ENCODE data around the gene SMARCAL1. TPM values are rescaled to one million over a fixed set of nuclear protein-coding genes. Genes with fewer than 3 reads are reported as not detected.

Gene SMARCAL1
- total RNA-seq, 1 donor from 2014 or later, result 135 TPM

GRCh38 chr2:216532562-216532961, 120.3 kb downstream of the SMARCAL1 start:
- no peak for TF ChIP-seq CTCF (IDR thresholded peaks at IDR 0.05; ENCODE audit: insufficient read depth, low read length, poor library complexity, severe bottlenecking)
- H3K27me3 ChIP-seq (ENCODE audit: control insufficient read depth, insufficient read depth, low read length), result no peaks in the 10 kb centered on the region
- no peak for DNase-seq (ENCODE audit: low read depth)
- H3K36me3 ChIP-seq (ENCODE audit: control insufficient read depth, insufficient read depth, low read length), result no peaks in the 10 kb centered on the region
- H3K4me3 ChIP-seq (ENCODE audit: low read depth, low read length), result no peak overlapping the region

Other genes with a start within 250 kb of the SMARCAL1 start
- gene MARCHF4, start 40.0 kb upstream of the SMARCAL1 start, total RNA-seq, result 17.2 and 18.3 TPM in 2 replicates
- gene RPL37A, start 86.4 kb downstream of the SMARCAL1 start, total RNA-seq, result 2,564 and 2,634 TPM in 2 replicates
- gene IGFBP2, start 220.9 kb downstream of the SMARCAL1 start, total RNA-seq, result 298 and 307 TPM in 2 replicates